ENCODE data around the gene MKRN2OS.

- no peak for TF ChIP-seq POLR2AphosphoS5 (IDR thresholded peaks at IDR 0.05; ENCODE audit: low read depth, low read length)
- no peak for TF ChIP-seq POLR2A (IDR thresholded peaks at IDR 0.05; ENCODE audit: borderline replicate concordance, extremely low read depth, insufficient read depth, insufficient read length)
- no peak for TF ChIP-seq SIN3A (IDR thresholded peaks at IDR 0.05; ENCODE audit: low read depth)
- TF ChIP-seq RAD21 (IDR thresholded peaks at IDR 0.05; ENCODE audit: low read depth), result no peak
Measured at GRCh38 chr3:12507591-12508281, 37.6 kb downstream of the MKRN2OS start.
